Measurements from ENCODE around the gene POLR2I. TPM values are rescaled to one million over a fixed set of nuclear protein-coding genes. Genes with fewer than 3 reads are reported as not detected.

Gene POLR2I
- total RNA-seq, 1 experiment from 2014 or later, result 92.2 TPM

- Histone ChIP-seq H3K4me2 (no peak overlapping the region), H3K9me2 (ENCODE audit: insufficient read depth) (no peaks in the 10 kb centered on the region), H3K9me3 (ENCODE audit: insufficient read depth, low read depth) (no peaks in the 10 kb centered on the region), H3K27me3 (ENCODE audit: insufficient read depth, low read depth) (no peaks in the 10 kb centered on the region), H3K4me3 (no peak overlapping the region), H3K27ac (no peak overlapping the region), H4K20me1 (ENCODE audit: insufficient read depth) (peaks cover 4% of the 10 kb centered on the region), H3K79me2 (ENCODE audit: low read depth) (no peaks in the 10 kb centered on the region), H3K4me1 (replicated peaks; ENCODE audit: insufficient read depth) (peaks cover 14% of the 10 kb centered on the region), H2AFZ (no peak overlapping the region), H3F3A (ENCODE audit: insufficient read depth, low read depth) (peaks cover 21% of the 10 kb centered on the region), H3K36me3 (ENCODE audit: low read depth) (no peaks in the 10 kb centered on the region)
- no peak for DNase-seq
- intact Hi-C loops (cut with micrococcal nuclease; ENCODE audit: unreplicated experiment), result no loop called here
- no TSS peak for BruUV-seq (replicated peaks)
- no peak for TF ChIP-seq EZH2 (IDR thresholded peaks at IDR 0.05; ENCODE audit: low read depth)
- TF ChIP-seq CTCF (conservative IDR thresholded peaks at IDR 0.05), result no peak
- POLR2A ChIA-PET (ENCODE audit: unreplicated experiment), result interaction anchor here (0.7 kb wide), 1 partner anchor 61 kb away, joined by 4 read pairs; no protein-coding TSS in a partner anchor
- CTCF ChIA-PET, result no interaction called here
Measured at GRCh38 chr19:36067681-36068080, 47.0 kb downstream of the POLR2I start.

- no TSS peak for BruUV-seq (replicated peaks)
- H3K4me2 ChIP-seq, result no peak overlapping the region
- H3K79me2 ChIP-seq (ENCODE audit: low read depth), result no peaks in the 10 kb centered on the region
- POLR2A ChIA-PET (ENCODE audit: unreplicated experiment), result no interaction called here
- H3K4me1 ChIP-seq (replicated peaks; ENCODE audit: insufficient read depth), result no peaks in the 10 kb centered on the region
- intact Hi-C loops (cut with micrococcal nuclease; ENCODE audit: unreplicated experiment), result no loop called here
- H3K9me2 ChIP-seq (ENCODE audit: insufficient read depth), result no peaks in the 10 kb centered on the region
- DNase-seq, result no peak
- no peaks in the 10 kb centered on the region for H4K20me1 ChIP-seq (ENCODE audit: insufficient read depth)
- H3K4me3 ChIP-seq, result no peak overlapping the region
- H3F3A ChIP-seq (ENCODE audit: insufficient read depth, low read depth), result no peaks in the 10 kb centered on the region
- H3K36me3 ChIP-seq (ENCODE audit: low read depth), result peaks cover 8% of the 10 kb centered on the region; the same call in 1 of the 2 replicates
- H2AFZ ChIP-seq, result no peak overlapping the region
- CTCF ChIA-PET, result no interaction called here
- no peaks in the 10 kb centered on the region for H3K27me3 ChIP-seq (ENCODE audit: insufficient read depth, low read depth)
- H3K27ac ChIP-seq, result no peak overlapping the region
- no peak for TF ChIP-seq EZH2 (IDR thresholded peaks at IDR 0.05; ENCODE audit: low read depth)
- TF ChIP-seq CTCF (conservative IDR thresholded peaks at IDR 0.05), result no peak
- H3K9me3 ChIP-seq (ENCODE audit: insufficient read depth, low read depth), result no peaks in the 10 kb centered on the region
Measured at GRCh38 chr19:36064826-36065225, 49.8 kb downstream of the POLR2I start.

Other genes starting within 250 kb of the POLR2I start
- gene APLP1, start 246.3 kb downstream of the POLR2I start, total RNA-seq (2021), result 2.0 and 2.1 TPM in 2 replicates
- 15.7 and 27.5 TPM in 2 replicates for gene NFKBID, start 214.3 kb downstream of the POLR2I start, total RNA-seq (2021)
- 1.8 and 2.6 TPM in 2 replicates for gene HCST, start 212.3 kb downstream of the POLR2I start, total RNA-seq (2021)
- gene TYROBP, start 206.6 kb downstream of the POLR2I start, total RNA-seq (2021), result not detected in 2 replicates
- 10.5 and 14.7 TPM in 2 replicates for gene LRFN3, start 178.5 kb downstream of the POLR2I start, total RNA-seq (2021)
- 16.9 and 22.4 TPM in 2 replicates for gene SDHAF1, start 119.7 kb downstream of the POLR2I start, total RNA-seq (2021)
- 36.6 and 39.5 TPM in 2 replicates for gene SYNE4, start 106.1 kb downstream of the POLR2I start, total RNA-seq (2021)
- gene ALKBH6, start 100.7 kb downstream of the POLR2I start, total RNA-seq (2021), result 48.2 and 55.1 TPM in 2 replicates
- 4.2 and 5.0 TPM in 2 replicates for gene CLIP3, start 82.0 kb downstream of the POLR2I start, total RNA-seq (2021)
- 5.2 and 6.2 TPM in 2 replicates for gene THAP8, start 60.6 kb downstream of the POLR2I start, total RNA-seq (2021)
- 14.0 and 17.0 TPM in 2 replicates for gene WDR62, start 60.0 kb downstream of the POLR2I start, total RNA-seq (2021)
- gene OVOL3, start 3.7 kb downstream of the POLR2I start, total RNA-seq (2021), result not detected in 2 replicates
- gene TBCB, start 593 bp upstream of the POLR2I start, total RNA-seq (2021), result 126 and 150 TPM in 2 replicates
- 1,014 and 1,177 TPM in 2 replicates for gene CAPNS1, start 25.2 kb upstream of the POLR2I start, total RNA-seq (2021)
- gene COX7A1, start 37.6 kb upstream of the POLR2I start, total RNA-seq (2021), result not detected in 2 replicates
- gene ZNF565, start 99.8 kb upstream of the POLR2I start, total RNA-seq (2021), result 3.3 and 4.3 TPM in 2 replicates
- 53.1 and 68.0 TPM in 2 replicates for gene ZNF146, start 100.2 kb upstream of the POLR2I start, total RNA-seq (2021)